HCT116 (cell line): ENCODE measurements around the gene C14orf180. TPM values are rescaled to one million over a fixed set of nuclear protein-coding genes. Genes with fewer than 3 reads are reported as not detected.

Source experiments
- ATAC-seq: fragments of 200-7000 bp; cut with Tn5 transposase; 2 replicates; pipeline ENCODE4 v1.9.1; 2020; ENCODE audit warnings: mild to moderate bottlenecking, moderate library complexity
- BruUV-seq: library from RNA; stranded (reverse); fragments of 400-500 nt; replicated peaks from 2 replicates; lab custom pipeline; 2021; lab: Mats Ljungman, UMichigan
- CTCF ChIA-PET: fragments of 300-600 bp; sonication (Branson Sonifier 250); formaldehyde crosslinking; loops from one replicate; lab custom pipeline; 2021; ENCODE audit warnings: antibody characterized with exemption; lab: Charles Lee
- POLR2A ChIA-PET: fragments of 300-600, 350-600 bp; sonication (Branson Sonifier 250); formaldehyde crosslinking; loops from one replicate; lab custom pipeline; 2021; ENCODE audit warnings: antibody characterized with exemption; lab: Charles Lee
- RAD21 ChIA-PET, 2 experiments: fragments of 300-600 bp; sonication (Branson Sonifier 250); formaldehyde crosslinking; loops; one replicate each; lab custom pipeline; 2023; ENCODE audit warnings: low total read pairs in 2 of 2; ENCODE audit not compliant: uncharacterized antibody in 2 of 2, unreplicated experiment in 2 of 2, low non-redundant PET in 1 of 2; lab: Charles Lee
- DNase-seq: peaks from one replicate; pipeline ENCODE4 v3.0.0-alpha.2; 2010; ENCODE audit warnings: low read depth, low spot score
- H2AFZ ChIP-seq: fragments of 200-600 bp; shearing (Covaris generic), sonication (generic); 2 replicates; pipeline ENCODE4 v1.6.1; 2017; ENCODE audit warnings: low read depth, mixed run types, mixed read lengths, antibody characterized with exemption, low read length; ENCODE audit not compliant: poor library complexity, severe bottlenecking
- H3K27ac ChIP-seq: 2 replicates; pipeline ENCODE4 v1.5.1; 2012; ENCODE audit warnings: low read depth, low read length
- H3K27me3 ChIP-seq: fragments of 200-600 bp; sonication (generic); 2 replicates; pipeline ENCODE4 v1.6.1; 2016; ENCODE audit warnings: mixed run types, low read length, mixed read lengths; ENCODE audit not compliant: insufficient read depth
- H3K36me3 ChIP-seq, 2 experiments: fragments of 200-500 bp in 1 of 2; fragments of 200-600 bp in 1 of 2; sonication (Bioruptor generic) in 1 of 2; sonication (generic) in 1 of 2; 2 replicates each; pipeline versions ENCODE4 v1.5.1 to v1.6.1; 2014 to 2016; ENCODE audit warnings: low read length in 2 of 2, inconsistent platforms in 1 of 2, mixed read lengths in 1 of 2, mixed run types in 1 of 2; ENCODE audit not compliant: insufficient read depth in 2 of 2, control insufficient read depth in 1 of 2
- H3K4me1 ChIP-seq, 2 experiments: fragments of 200-600 bp in 1 of 2; sonication (generic) in 1 of 2; 2 replicates each; pipeline versions ENCODE4 v1.5.1 to v1.6.1; 2012 to 2017; ENCODE audit warnings: low read length in 2 of 2, inconsistent platforms in 1 of 2, mild to moderate bottlenecking in 1 of 2, mixed read lengths in 1 of 2, mixed run types in 1 of 2, moderate library complexity in 1 of 2; ENCODE audit not compliant: insufficient read depth in 2 of 2, control insufficient read depth in 1 of 2
- H3K4me2 ChIP-seq: fragments of 200-600 bp; sonication (generic); 2 replicates; pipeline ENCODE4 v1.6.1; 2017; ENCODE audit warnings: mixed run types, low read length, mixed read lengths
- H3K4me3 ChIP-seq, 2 experiments: fragments of 200-600 bp in 1 of 2; sonication (generic) in 1 of 2; replicated peaks in 1 of 2; 2 replicates each; pipeline ENCODE4 v1.5.1; 2011 to 2016; ENCODE audit warnings: low read length in 2 of 2, control low read depth in 1 of 2, low read depth in 1 of 2, mild to moderate bottlenecking in 1 of 2, mixed read lengths in 1 of 2, mixed run types in 1 of 2
- H3K79me2 ChIP-seq: fragments of 200-600 bp; sonication (generic); 2 replicates; pipeline ENCODE4 v1.6.1; 2017; ENCODE audit warnings: mild to moderate bottlenecking, mixed run types, low read length, moderate library complexity, mixed read lengths; ENCODE audit not compliant: insufficient read depth
- H3K9ac ChIP-seq: fragments of 200-600 bp; sonication (generic); 2 replicates; pipeline ENCODE4 v1.6.1; 2016; ENCODE audit warnings: low read length, mixed read lengths
- H3K9me2 ChIP-seq: fragments of 200-600 bp; sonication (generic), shearing (Covaris generic); 2 replicates; pipeline ENCODE4 v1.6.1; 2017; ENCODE audit warnings: mixed run types, mild to moderate bottlenecking, moderate library complexity; ENCODE audit not compliant: insufficient read depth
- H3K9me3 ChIP-seq, 2 experiments: fragments of 200-500 bp in 1 of 2; fragments of 200-600 bp in 1 of 2; sonication (Bioruptor generic) in 1 of 2; sonication (generic) in 1 of 2; 2 replicates each; pipeline ENCODE4 v1.6.1; 2014 to 2017; ENCODE audit warnings: low read length in 2 of 2, mixed read lengths in 2 of 2, inconsistent platforms in 1 of 2, low read depth in 1 of 2, mild to moderate bottlenecking in 1 of 2, mixed run types in 1 of 2, moderate library complexity in 1 of 2; ENCODE audit not compliant: control insufficient read depth in 1 of 2, insufficient read depth in 1 of 2
- H4K20me1 ChIP-seq: fragments of 200-600 bp; sonication (generic), shearing (Covaris generic); 2 replicates; pipeline ENCODE4 v1.6.1; 2017; ENCODE audit warnings: mixed run types, mild to moderate bottlenecking, moderate library complexity; ENCODE audit not compliant: insufficient read depth
- CBX3 ChIP-seq: IDR thresholded peaks from 2 replicates; pipeline ENCODE4 v1.6.1; 2012; ENCODE audit warnings: low read depth
- CEBPB ChIP-seq: IDR thresholded peaks from 2 replicates; pipeline ENCODE4 v1.6.1; 2012; ENCODE audit warnings: low read depth
- EZH2 ChIP-seq: fragments of 200-600 bp; sonication (generic); IDR thresholded peaks from 2 replicates; pipeline ENCODE4 v1.6.1; 2017; ENCODE audit warnings: antibody characterized with exemption, mixed run types
- FOSL1 ChIP-seq: IDR thresholded peaks from 2 replicates; pipeline ENCODE4 v1.6.1; 2012; ENCODE audit warnings: low read depth
- POLR2AphosphoS5 ChIP-seq: IDR thresholded peaks from 2 replicates; pipeline ENCODE4 v1.6.1; 2011; ENCODE audit warnings: mild to moderate bottlenecking, low read depth, low read length, moderate library complexity
- SIN3A ChIP-seq: IDR thresholded peaks from 2 replicates; pipeline ENCODE4 v1.6.1; 2012; ENCODE audit warnings: low read depth
- SRF ChIP-seq: IDR thresholded peaks from 2 replicates; pipeline ENCODE4 v1.6.1; 2012; ENCODE audit warnings: low read depth
- ZFX ChIP-seq: fragments of 450-650 bp; IDR thresholded peaks from 2 replicates; pipeline ENCODE4 v1.6.1; 2017
- intact Hi-C: fragments of 100-400 bp; cut with micrococcal nuclease; formaldehyde crosslinking; loops from 2 replicates; pipeline ENCODE4 v1.10.0; 2022
- total RNA-seq: library from RNA; stranded (reverse); gene quantifications from one replicate; pipeline ENCODE4 v1.2.1, GENCODE V29; 2021; ENCODE audit not compliant: unreplicated experiment
- TF ChIP-seq, protein P1 (sequence below): IDR thresholded peaks from 2 replicates; pipeline ENCODE4 v1.6.1; 2012
- TF ChIP-seq, protein P2 (sequence below), 3 experiments: fragments of 200-600 bp in 1 of 3; sonication (generic) in 1 of 3; IDR thresholded peaks in 2 of 3; conservative IDR thresholded peaks in 1 of 3; 2 replicates each; pipeline ENCODE4 v1.5.1; 2012 to 2017; ENCODE audit warnings: low read depth in 2 of 3, low read length in 2 of 3, antibody characterized with exemption in 1 of 3, borderline replicate concordance in 1 of 3, control low read depth in 1 of 3, mild to moderate bottlenecking in 1 of 3, mixed read lengths in 1 of 3, mixed run types in 1 of 3, moderate library complexity in 1 of 3; ENCODE audit not compliant: insufficient read depth in 1 of 3
- TF ChIP-seq, protein P3 (sequence below): IDR thresholded peaks from 2 replicates; pipeline ENCODE4 v1.6.1; 2012

The C14orf180 gene
- total RNA-seq, 1 experiment from 2014 or later, result not detected

DNA sequence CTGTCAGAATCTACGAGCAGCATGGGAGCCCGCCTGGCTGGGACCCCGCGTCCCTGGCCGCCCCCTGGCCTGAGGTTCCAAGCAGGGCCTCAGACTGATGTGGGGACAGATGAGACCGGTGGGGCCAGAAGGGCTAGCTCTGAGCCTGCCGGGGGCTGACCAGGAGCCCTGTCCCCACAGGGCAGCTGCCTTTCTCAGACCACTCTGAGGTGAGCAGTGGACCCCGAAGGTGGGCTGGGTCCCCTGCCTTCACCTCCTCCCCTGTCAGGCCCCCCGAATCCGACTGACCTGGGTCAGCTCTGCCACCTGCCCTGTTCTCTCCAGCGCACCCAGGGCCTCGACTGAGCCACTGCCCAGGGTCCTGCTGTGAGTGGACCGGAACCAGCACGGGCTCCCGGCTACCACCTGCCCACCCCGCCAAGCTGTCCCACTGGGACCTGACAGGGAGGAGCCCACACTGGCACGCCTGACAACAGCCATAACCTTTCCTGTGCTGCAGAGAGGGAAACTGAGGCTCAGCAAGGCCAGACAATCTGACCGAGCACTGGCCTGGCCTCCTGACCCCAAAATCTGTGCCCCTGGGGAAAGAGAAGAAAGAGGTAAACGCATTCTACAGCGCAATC, 54.7 kb downstream of the C14orf180 start:
- Histone ChIP-seq H3K9me3 (no peaks in the 10 kb centered on the region), H3K79me2 (no peaks in the 10 kb centered on the region), H3K4me2 (no peak overlapping the region), H3K27me3 (peaks cover 5% of the 10 kb centered on the region; the same call in 1 of the 2 replicates), H2AFZ (no peak overlapping the region), H3K9ac (no peak overlapping the region), H3K9me2 (no peaks in the 10 kb centered on the region), H4K20me1 (no peaks in the 10 kb centered on the region), H3K4me3 (no peak overlapping the region), H3K27ac (no peak overlapping the region), H3K4me1 (no peaks in the 10 kb centered on the region), H3K36me3 (no peaks in the 10 kb centered on the region)
- BruUV-seq, result no TSS peak
- POLR2A ChIA-PET, result no interaction called here
- RAD21 ChIA-PET, result no interaction called here
- CTCF ChIA-PET, result no interaction called here
- intact Hi-C loops, result no loop called here
- no peak for ATAC-seq
- TF ChIP-seq CBX3 (no peak), EZH2 (no peak), SRF (no peak), SIN3A (no peak), FOSL1 (no peak), POLR2AphosphoS5 (no peak), ZFX (no peak), CEBPB (no peak)
- TF ChIP-seq, protein P1, sequence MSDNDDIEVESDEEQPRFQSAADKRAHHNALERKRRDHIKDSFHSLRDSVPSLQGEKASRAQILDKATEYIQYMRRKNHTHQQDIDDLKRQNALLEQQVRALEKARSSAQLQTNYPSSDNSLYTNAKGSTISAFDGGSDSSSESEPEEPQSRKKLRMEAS, result no peak
- TF ChIP-seq, protein P2, sequence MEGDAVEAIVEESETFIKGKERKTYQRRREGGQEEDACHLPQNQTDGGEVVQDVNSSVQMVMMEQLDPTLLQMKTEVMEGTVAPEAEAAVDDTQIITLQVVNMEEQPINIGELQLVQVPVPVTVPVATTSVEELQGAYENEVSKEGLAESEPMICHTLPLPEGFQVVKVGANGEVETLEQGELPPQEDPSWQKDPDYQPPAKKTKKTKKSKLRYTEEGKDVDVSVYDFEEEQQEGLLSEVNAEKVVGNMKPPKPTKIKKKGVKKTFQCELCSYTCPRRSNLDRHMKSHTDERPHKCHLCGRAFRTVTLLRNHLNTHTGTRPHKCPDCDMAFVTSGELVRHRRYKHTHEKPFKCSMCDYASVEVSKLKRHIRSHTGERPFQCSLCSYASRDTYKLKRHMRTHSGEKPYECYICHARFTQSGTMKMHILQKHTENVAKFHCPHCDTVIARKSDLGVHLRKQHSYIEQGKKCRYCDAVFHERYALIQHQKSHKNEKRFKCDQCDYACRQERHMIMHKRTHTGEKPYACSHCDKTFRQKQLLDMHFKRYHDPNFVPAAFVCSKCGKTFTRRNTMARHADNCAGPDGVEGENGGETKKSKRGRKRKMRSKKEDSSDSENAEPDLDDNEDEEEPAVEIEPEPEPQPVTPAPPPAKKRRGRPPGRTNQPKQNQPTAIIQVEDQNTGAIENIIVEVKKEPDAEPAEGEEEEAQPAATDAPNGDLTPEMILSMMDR (IDR thresholded peaks at IDR 0.05 in 2 of 3, conservative IDR thresholded peaks at IDR 0.05 in 1 of 3; ENCODE audit: borderline replicate concordance in 1 of 3, insufficient read depth in 1 of 3, low read depth in 2 of 3, low read length in 2 of 3), result no peak
- TF ChIP-seq, protein P3, sequence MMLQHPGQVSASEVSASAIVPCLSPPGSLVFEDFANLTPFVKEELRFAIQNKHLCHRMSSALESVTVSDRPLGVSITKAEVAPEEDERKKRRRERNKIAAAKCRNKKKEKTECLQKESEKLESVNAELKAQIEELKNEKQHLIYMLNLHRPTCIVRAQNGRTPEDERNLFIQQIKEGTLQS, result no peak
- DNase-seq, result no peak
